VCaP (cell line): ENCODE data around the gene PRKCH.
A peak's percentile ranks its signal among the peaks of the same experiment; 100 is the strongest.
"Not testable (repeated sequence)": the region's sequence is repeated elsewhere in the genome, so short reads cannot be mapped to it uniquely, and the experiment has no call there.

Experiments
- H3K27ac ChIP-seq: fragments of 450-650 bp; 2 replicates; pipeline ENCODE4 v1.5.1; 2017
- CTCF ChIP-seq: fragments of 450-650 bp; conservative IDR thresholded peaks from 2 replicates; pipeline ENCODE4 v1.5.1; 2017; ENCODE audit warnings: mild to moderate bottlenecking, moderate library complexity

The PRKCH gene

GRCh38 chr14:61458766-61459165, 137.4 kb downstream of the PRKCH start:
- no peak overlapping the region for H3K27ac ChIP-seq
- TF ChIP-seq CTCF = no peak

- no peak overlapping the region for H3K27ac ChIP-seq
- no peak for TF ChIP-seq CTCF
Observed at GRCh38 chr14:61459229-61459628, 137.8 kb downstream of the PRKCH start.

- TF ChIP-seq CTCF = no peak
- H3K27ac ChIP-seq = no peak overlapping the region
Observed at GRCh38 chr14:61460063-61460462, 138.7 kb downstream of the PRKCH start.

GRCh38 chr14:61460718-61461611, 139.6 kb downstream of the PRKCH start:
- no peak overlapping the region for H3K27ac ChIP-seq
- no peak for TF ChIP-seq CTCF

- no peak overlapping the region for H3K27ac ChIP-seq
- TF ChIP-seq CTCF = peak; percentile 75
Observed at GRCh38 chr14:61461808-61462275, 140.5 kb downstream of the PRKCH start.

- no peak for TF ChIP-seq CTCF
- no peak overlapping the region for H3K27ac ChIP-seq
Observed at GRCh38 chr14:61462566-61463193, 141.3 kb downstream of the PRKCH start.

- H3K27ac ChIP-seq = no peak overlapping the region
Observed at GRCh38 chr14:61463664-61464285, 142.4 kb downstream of the PRKCH start.

GRCh38 chr14:61464539-61465320, 143.4 kb downstream of the PRKCH start:
- not testable (repeated sequence) for H3K27ac ChIP-seq

More at GRCh38 chr14:61463664-61464285, 142.4 kb downstream of the PRKCH start:
- no peak for TF ChIP-seq CTCF
